Central memory CD8-positive, alpha-beta T cell (primary cell): Measurements from ENCODE around the gene FRAS1.

Experiments
- ATAC-seq: fragments of 150-1000 bp; cut with Tn5 transposase; replicated peaks from 2 replicates; pipeline ENCODE4 v1.10.0; 2022; ENCODE audit warnings: mild to moderate bottlenecking, moderate FRiP score, moderate number of reproducible peaks; ENCODE audit not compliant: poor library complexity, severe bottlenecking; ENCODE audit errors: extremely low read depth
- DNase-seq, 2 donors: peaks; one replicate each; pipeline ENCODE4 v3.0.0; 2021; ENCODE audit warnings: low spot score in 2 of 2
- H3K27ac Mint-ChIP-seq: one replicate; pipeline ENCODE4 v1.8.0; 2022; ENCODE audit warnings: low read depth, mild to moderate bottlenecking, moderate library complexity, mixed read lengths
- H3K27me3 Mint-ChIP-seq: one replicate; pipeline ENCODE4 v1.8.0; 2022; ENCODE audit warnings: mixed read lengths
- H3K36me3 Mint-ChIP-seq: one replicate; pipeline ENCODE4 v1.8.0; 2022; ENCODE audit warnings: mild to moderate bottlenecking, moderate library complexity, mixed read lengths; ENCODE audit not compliant: insufficient read depth
- H3K4me1 Mint-ChIP-seq: one replicate; pipeline ENCODE4 v1.8.0; 2022; ENCODE audit warnings: mixed read lengths
- H3K4me3 Mint-ChIP-seq: one replicate; pipeline ENCODE4 v1.8.0; 2022; ENCODE audit warnings: mild to moderate bottlenecking, moderate library complexity, mixed read lengths
- H3K9me3 Mint-ChIP-seq: one replicate; pipeline ENCODE4 v1.8.0; 2022; ENCODE audit warnings: mixed read lengths

Gene FRAS1

DNA sequence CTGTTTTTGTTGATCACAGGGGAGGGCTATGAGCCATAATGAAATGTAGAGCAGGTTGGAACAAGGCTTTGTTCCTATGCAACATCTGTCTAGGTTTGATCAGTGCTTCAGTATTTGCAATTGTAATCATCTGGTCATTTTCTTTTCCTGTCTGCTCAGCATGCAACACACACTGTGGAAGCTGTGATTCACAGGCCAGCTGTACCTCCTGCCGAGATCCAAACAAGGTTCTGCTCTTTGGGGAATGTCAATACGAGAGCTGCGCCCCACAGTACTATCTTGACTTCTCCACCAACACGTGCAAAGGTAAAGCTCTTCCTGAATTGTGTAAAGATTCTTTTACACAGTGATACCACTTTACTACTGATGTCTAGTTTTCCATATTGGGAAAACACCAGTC lies 312.6 kb downstream of the FRAS1 start:
- Mint-ChIP-seq H3K36me3 (no peaks in the 10 kb centered on the region), H3K9me3 (no peaks in the 10 kb centered on the region), H3K4me3 (no peak overlapping the region), H3K4me1 (no peaks in the 10 kb centered on the region), H3K27me3 (peaks cover 13% of the 10 kb centered on the region), H3K27ac (no peak overlapping the region)
- ATAC-seq (no peak), DNase-seq (no peak)

DNA sequence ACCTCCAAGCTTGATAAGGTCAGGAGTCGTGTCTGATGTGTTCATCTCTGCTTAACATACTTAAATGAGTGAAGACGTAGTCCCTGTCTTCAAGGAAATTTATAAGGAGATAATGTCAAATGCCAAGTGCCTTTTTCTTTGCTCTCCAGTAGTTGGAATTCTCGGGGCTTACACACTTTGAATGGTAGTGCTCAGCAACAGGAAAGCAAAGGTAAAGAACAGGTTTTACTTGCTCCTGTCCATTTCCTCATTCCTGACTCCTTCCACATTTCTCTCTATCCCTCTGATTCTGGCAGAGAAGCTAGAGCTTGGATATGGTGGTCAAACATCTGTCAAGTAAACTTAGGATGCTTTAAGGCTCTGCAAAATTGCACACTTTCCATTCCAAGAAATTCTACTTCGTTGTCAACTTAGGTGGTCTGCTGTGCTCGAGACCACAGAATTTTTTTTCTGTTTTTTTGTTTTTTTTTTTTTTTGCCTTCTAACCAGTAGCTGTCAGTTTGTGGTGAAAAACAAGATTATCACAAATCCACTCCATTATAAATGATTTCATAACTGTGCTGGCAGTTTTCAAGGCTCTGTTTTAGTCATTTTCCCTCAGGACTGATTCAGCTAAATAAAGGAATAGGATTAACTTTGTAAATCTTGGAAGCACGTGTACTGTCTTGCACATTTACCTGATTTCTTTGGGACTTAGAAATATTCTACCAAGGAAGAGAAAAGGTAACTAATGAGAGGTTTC lies 313.7 kb downstream of the FRAS1 start:
- Mint-ChIP-seq H3K27me3 (peaks cover 13% of the 10 kb centered on the region), H3K4me3 (no peak overlapping the region), H3K36me3 (no peaks in the 10 kb centered on the region), H3K4me1 (no peaks in the 10 kb centered on the region), H3K9me3 (no peaks in the 10 kb centered on the region), H3K27ac (no peak overlapping the region)
- DNase-seq (no peak), ATAC-seq (no peak)

DNA sequence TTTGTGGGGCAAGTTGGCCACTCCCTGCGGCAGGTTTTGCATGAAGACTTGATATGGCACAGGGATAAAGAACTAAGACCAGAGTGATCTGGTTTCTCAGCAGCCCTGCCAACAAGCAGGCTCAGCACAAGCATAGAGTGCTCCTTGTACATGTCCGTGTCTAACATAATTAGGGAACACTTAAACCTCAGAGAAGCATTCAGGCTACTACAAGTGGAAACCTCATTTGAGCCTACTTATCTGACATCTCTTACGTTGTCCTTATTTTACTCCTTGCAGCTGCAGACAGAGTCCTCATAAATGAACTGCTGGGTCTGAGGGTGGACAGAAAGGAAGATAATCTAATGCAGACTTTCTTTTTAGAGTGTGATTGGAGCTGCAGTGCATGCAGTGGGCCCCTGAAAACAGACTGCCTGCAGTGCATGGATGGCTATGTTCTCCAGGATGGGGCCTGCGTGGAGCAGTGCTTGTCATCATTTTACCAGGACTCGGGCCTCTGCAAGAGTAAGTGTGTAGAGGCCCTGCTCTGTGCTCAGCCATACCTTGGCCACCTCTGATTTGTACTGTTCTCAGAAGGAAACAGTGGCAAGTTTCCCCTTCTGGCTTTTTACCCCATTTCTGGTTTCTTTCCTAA lies 315.3 kb downstream of the FRAS1 start:
- no peak overlapping the region for H3K27ac Mint-ChIP-seq
- DNase-seq (no peak), ATAC-seq (no peak)
- no peaks in the 10 kb centered on the region for H3K9me3 Mint-ChIP-seq
- peaks cover 13% of the 10 kb centered on the region for H3K27me3 Mint-ChIP-seq
- no peaks in the 10 kb centered on the region for H3K36me3 Mint-ChIP-seq
- no peaks in the 10 kb centered on the region for H3K4me1 Mint-ChIP-seq
- no peak overlapping the region for H3K4me3 Mint-ChIP-seq

DNA sequence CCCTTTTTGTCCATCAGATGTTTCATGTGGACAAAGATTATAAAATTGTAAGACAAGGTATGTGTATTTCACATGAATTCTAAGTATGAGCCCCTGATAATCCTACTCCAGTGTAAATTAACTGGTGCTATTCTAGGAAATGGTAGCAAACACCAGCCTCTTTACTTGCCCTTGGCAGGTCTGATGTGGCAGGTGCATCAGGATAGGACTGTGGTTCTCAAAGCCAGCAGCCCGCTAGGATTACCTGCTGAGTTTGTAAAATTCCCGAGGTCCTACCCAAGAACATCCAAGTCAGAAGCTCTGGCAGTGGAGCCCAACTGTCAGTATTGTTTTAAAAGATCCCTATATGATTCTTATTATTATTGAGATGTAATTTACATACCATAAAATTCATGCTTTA lies 320.4 kb downstream of the FRAS1 start:
- Mint-ChIP-seq H3K9me3 (no peaks in the 10 kb centered on the region), H3K4me3 (no peak overlapping the region), H3K27me3 (no peaks in the 10 kb centered on the region), H3K36me3 (no peaks in the 10 kb centered on the region), H3K4me1 (no peaks in the 10 kb centered on the region), H3K27ac (no peak overlapping the region)
- ATAC-seq: no peak
- no peak for DNase-seq

- H3K4me1 Mint-ChIP-seq: no peaks in the 10 kb centered on the region
- H3K4me3 Mint-ChIP-seq: no peak overlapping the region
- no peak overlapping the region for H3K27ac Mint-ChIP-seq
- DNase-seq (no peak), ATAC-seq (peak; percentile 24)
- no peaks in the 10 kb centered on the region for H3K9me3 Mint-ChIP-seq
- no peaks in the 10 kb centered on the region for H3K36me3 Mint-ChIP-seq
- no peaks in the 10 kb centered on the region for H3K27me3 Mint-ChIP-seq
Measured at GRCh38 chr4:78379040-78379439, 321.9 kb downstream of the FRAS1 start.

DNA sequence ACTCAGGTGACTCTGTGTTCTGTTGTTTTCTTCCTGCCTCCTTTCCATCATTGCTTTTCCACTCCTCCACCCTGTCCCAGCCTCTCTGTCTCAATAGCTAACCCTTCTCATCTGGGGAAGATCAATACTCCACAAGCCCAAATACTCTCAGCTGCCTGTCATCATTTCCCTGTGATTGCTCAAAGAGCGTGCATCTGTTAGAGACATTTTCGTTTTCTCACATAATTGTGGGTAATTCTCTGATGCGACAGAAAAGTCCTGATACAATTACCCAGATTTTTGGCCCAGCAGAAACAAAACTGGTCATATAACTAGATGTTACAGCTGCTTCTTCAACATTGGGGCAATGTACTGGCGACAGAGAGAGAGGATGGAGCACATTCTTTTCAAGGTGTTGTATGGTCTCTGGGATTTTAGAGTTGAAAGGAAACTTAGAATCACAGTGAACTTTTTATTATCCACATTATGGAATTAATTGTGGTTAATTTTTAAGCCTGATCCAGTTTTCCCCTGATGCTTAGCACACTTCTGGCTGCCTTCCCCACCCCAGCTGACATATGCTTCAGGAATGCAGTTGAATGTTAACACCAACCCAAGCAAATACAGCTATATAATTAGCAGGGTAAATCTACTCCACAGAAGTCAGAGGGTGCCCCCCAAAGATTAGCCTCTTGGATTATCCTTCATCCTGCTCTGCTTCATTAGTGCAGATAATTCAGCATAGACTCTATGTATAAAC lies 323.0 kb downstream of the FRAS1 start:
- no peaks in the 10 kb centered on the region for H3K4me1 Mint-ChIP-seq
- H3K4me3 Mint-ChIP-seq: no peak overlapping the region
- ATAC-seq: no peak

DNA sequence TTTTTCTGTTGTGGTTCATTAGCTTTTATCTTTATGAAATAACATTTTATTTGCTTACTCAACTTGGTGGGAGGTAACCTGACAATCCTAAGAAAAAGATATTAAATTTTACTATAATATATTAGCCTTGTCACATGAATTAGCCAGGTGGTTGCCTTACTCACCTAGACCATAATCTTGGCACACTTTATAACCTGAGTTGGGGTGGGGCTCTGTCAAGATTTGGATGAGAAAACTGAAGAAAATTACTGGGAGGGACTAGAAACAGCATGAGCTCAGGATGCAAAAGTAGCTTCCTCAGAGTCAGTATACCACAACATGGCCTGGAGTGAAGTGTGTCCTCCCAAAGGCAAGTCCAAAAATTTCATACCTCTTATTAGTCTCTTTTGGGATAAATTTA lies 329.6 kb downstream of the FRAS1 start:
- no peak overlapping the region for H3K4me3 Mint-ChIP-seq
- DNase-seq: no peak

More for the DNA sequence above, 323.0 kb downstream of the FRAS1 start:
- Mint-ChIP-seq H3K9me3 (no peaks in the 10 kb centered on the region), H3K27ac (no peak overlapping the region), H3K36me3 (no peaks in the 10 kb centered on the region), H3K27me3 (no peaks in the 10 kb centered on the region)
- no peak for DNase-seq

GRCh38 chr4:78395642-78396041 lies 338.5 kb downstream of the FRAS1 start:
- Mint-ChIP-seq H3K27ac (no peak overlapping the region), H3K9me3 (peaks cover 19% of the 10 kb centered on the region), H3K4me1 (no peaks in the 10 kb centered on the region), H3K36me3 (no peaks in the 10 kb centered on the region), H3K4me3 (no peak overlapping the region), H3K27me3 (peaks cover 52% of the 10 kb centered on the region)
- no peak for DNase-seq
- no peak for ATAC-seq

More for the DNA sequence above, 329.6 kb downstream of the FRAS1 start:
- H3K9me3 Mint-ChIP-seq: peaks cover 5% of the 10 kb centered on the region
- no peaks in the 10 kb centered on the region for H3K36me3 Mint-ChIP-seq
- no peaks in the 10 kb centered on the region for H3K4me1 Mint-ChIP-seq
- no peak for ATAC-seq
- H3K27me3 Mint-ChIP-seq: no peaks in the 10 kb centered on the region
- H3K27ac Mint-ChIP-seq: no peak overlapping the region

DNA sequence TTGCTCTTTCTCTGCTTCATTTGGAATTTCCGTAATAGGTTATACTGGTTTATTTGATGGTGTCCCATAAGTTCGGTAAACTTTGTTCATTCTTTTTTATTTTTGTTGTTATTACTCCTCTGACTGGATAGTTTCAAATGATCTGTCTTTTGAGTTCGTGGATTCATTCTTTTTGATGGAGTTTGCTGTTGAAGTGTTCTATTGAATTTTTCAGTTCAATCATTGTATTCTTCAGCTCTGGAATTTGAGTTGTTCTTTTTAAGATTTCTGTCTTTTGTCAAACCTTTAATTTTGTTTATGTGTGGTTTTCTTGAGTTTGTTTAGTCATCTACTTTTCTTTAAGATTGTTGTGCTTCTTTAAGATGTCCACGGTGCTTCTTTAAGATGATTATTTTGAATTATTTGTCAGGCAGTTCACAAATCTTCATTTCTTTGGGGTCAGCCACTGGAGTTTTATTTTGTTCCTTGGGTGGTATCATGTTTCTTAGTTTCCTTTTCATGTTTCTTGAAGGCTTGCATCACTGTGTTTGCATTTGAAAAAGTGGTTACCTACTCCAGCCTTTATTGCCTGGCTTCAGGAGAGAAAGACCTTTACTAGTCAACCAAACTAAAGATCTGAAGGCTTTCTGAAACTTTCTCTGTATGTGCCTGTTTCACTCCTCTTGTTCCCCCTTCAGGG lies 339.6 kb downstream of the FRAS1 start:
- Mint-ChIP-seq H3K27ac (no peak overlapping the region), H3K36me3 (no peaks in the 10 kb centered on the region), H3K4me1 (no peaks in the 10 kb centered on the region), H3K27me3 (peaks cover 55% of the 10 kb centered on the region), H3K4me3 (no peak overlapping the region), H3K9me3 (peaks cover 19% of the 10 kb centered on the region)
- ATAC-seq (no peak), DNase-seq (no peak)

DNA sequence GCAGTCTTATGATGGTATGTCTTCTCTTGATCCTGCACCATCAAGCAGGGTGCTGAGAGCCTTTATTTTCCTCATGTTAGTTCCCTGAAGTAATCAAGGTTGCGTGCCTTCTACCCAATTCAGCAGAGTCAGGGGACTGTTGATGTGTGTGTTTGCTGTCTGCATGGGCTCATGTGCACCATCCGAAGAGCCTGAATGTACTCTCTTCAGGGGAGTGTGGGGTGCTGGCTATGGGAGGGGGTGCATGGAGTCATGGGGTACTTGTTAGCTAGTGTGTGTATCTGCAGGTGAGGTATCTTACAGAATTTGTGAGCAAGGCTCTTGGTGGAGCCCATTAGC lies 340.1 kb downstream of the FRAS1 start:
- no peak overlapping the region for H3K4me3 Mint-ChIP-seq
- H3K4me1 Mint-ChIP-seq: no peaks in the 10 kb centered on the region
- no peak overlapping the region for H3K27ac Mint-ChIP-seq

GRCh38 chr4:78409612-78410202 lies 352.6 kb downstream of the FRAS1 start:
- no peaks in the 10 kb centered on the region for H3K4me1 Mint-ChIP-seq
- DNase-seq (no peak), ATAC-seq (no peak)
- H3K27ac Mint-ChIP-seq: no peak overlapping the region
- H3K4me3 Mint-ChIP-seq: no peak overlapping the region
- H3K36me3 Mint-ChIP-seq: no peaks in the 10 kb centered on the region
- no peaks in the 10 kb centered on the region for H3K9me3 Mint-ChIP-seq
- H3K27me3 Mint-ChIP-seq: no peaks in the 10 kb centered on the region

More for the DNA sequence above, 340.1 kb downstream of the FRAS1 start:
- peaks cover 55% of the 10 kb centered on the region for H3K27me3 Mint-ChIP-seq
- no peak for ATAC-seq
- peaks cover 19% of the 10 kb centered on the region for H3K9me3 Mint-ChIP-seq
- no peak for DNase-seq
- H3K36me3 Mint-ChIP-seq: no peaks in the 10 kb centered on the region

GRCh38 chr4:78410225-78410624 lies 353.1 kb downstream of the FRAS1 start:
- H3K27ac Mint-ChIP-seq: no peak overlapping the region
- no peaks in the 10 kb centered on the region for H3K4me1 Mint-ChIP-seq
- H3K27me3 Mint-ChIP-seq: no peaks in the 10 kb centered on the region
- H3K36me3 Mint-ChIP-seq: no peaks in the 10 kb centered on the region
- ATAC-seq (no peak), DNase-seq (no peak)
- no peak overlapping the region for H3K4me3 Mint-ChIP-seq
- no peaks in the 10 kb centered on the region for H3K9me3 Mint-ChIP-seq
